Occipital lobe (tissue), 2 donors: Measurements from ENCODE around the gene IL2RA. TPM values are rescaled to one million over a fixed set of nuclear protein-coding genes. Genes with fewer than 3 reads are reported as not detected.
"Not testable (repeated sequence)": the region's sequence is repeated elsewhere in the genome, so short reads cannot be mapped to it uniquely, and the experiment has no call there.

Experiments used
- DNase-seq: peaks from one replicate; lab custom pipeline; 2025; lab: John Stamatoyannopoulos, UW
- total RNA-seq: library from RNA; depleted of rRNA; stranded (reverse); fragments of >200 nt; gene quantifications from one replicate; pipeline ENCODE4 v1.2.3, GENCODE V29; 2014

The IL2RA gene
- total RNA-seq, 1 donor from 2014 or later: not detected

GRCh38 chr10:6083523-6084475 is 21.6 kb upstream of the IL2RA start:
- DNase-seq: no peak

- no peak for DNase-seq
These were observed 20.6 kb upstream of the IL2RA start for GRCh38 chr10:6082496-6083395.

GRCh38 chr10:6080417-6080973 is 18.3 kb upstream of the IL2RA start:
- no peak for DNase-seq

GRCh38 chr10:6079044-6079443 is 16.9 kb upstream of the IL2RA start:
- no peak for DNase-seq

GRCh38 chr10:6077071-6077675 is 15.0 kb upstream of the IL2RA start:
- no peak for DNase-seq

- DNase-seq: no peak
These were observed 12.5 kb upstream of the IL2RA start for GRCh38 chr10:6074489-6075301.

GRCh38 chr10:6072215-6072934 is 10.2 kb upstream of the IL2RA start:
- no peak for DNase-seq

GRCh38 chr10:6071181-6072175 is 9.3 kb upstream of the IL2RA start:
- no peak for DNase-seq

- no peak for DNase-seq
These were observed 8.5 kb upstream of the IL2RA start for GRCh38 chr10:6070660-6071059.

- DNase-seq: no peak
These were observed 7.1 kb upstream of the IL2RA start for GRCh38 chr10:6069081-6069931.

- DNase-seq: no peak
These were observed 6.3 kb upstream of the IL2RA start for GRCh38 chr10:6068422-6068821.

GRCh38 chr10:6068006-6068405 is 5.8 kb upstream of the IL2RA start:
- no peak for DNase-seq

- DNase-seq: no peak
These were observed 5.3 kb upstream of the IL2RA start for GRCh38 chr10:6067457-6067856.

GRCh38 chr10:6065835-6066234 is 3.7 kb upstream of the IL2RA start:
- DNase-seq: no peak

- no peak for DNase-seq
These were observed 3.2 kb upstream of the IL2RA start for GRCh38 chr10:6065406-6065805.

- DNase-seq: not testable (repeated sequence)
These were observed 2.6 kb upstream of the IL2RA start for GRCh38 chr10:6064726-6065125.

- DNase-seq: no peak
These were observed 2.0 kb upstream of the IL2RA start for GRCh38 chr10:6064119-6064518.

- DNase-seq: no peak
These were observed 1.1 kb downstream of the IL2RA start for GRCh38 chr10:6061056-6061455.
